ENCODE measurements around the gene SRP72. TPM values are rescaled to one million over a fixed set of nuclear protein-coding genes. Genes with fewer than 3 reads are reported as not detected.

The SRP72 gene
- total and polyA plus RNA-seq, 5 experiments from 2014 or later = 124 to 174 (median 152) TPM

Other genes with a start within 250 kb of the SRP72 start
- 10 to 100 TPM; 19.4 to 22.0 TPM for gene AASDH, start 80.1 kb upstream of the SRP72 start, total RNA-seq
- gene AASDH, start 80.1 kb upstream of the SRP72 start, polyA plus RNA-seq = 10 to 100 TPM; 20.8 to 31.4 (median 22.5) TPM
- gene PPAT, start 32.0 kb upstream of the SRP72 start, total RNA-seq = 10 to 100 TPM; 15.1 to 18.5 TPM
- gene PPAT, start 32.0 kb upstream of the SRP72 start, polyA plus RNA-seq = 10 to 100 TPM; 10.9 to 15.2 (median 11.7) TPM
- gene PAICS, start 31.4 kb upstream of the SRP72 start, total RNA-seq = 10 to 100 TPM; 34.3 to 36.8 TPM
- 10 to 100 TPM; 28.7 to 44.4 (median 37.4) TPM for gene PAICS, start 31.4 kb upstream of the SRP72 start, polyA plus RNA-seq
- gene ARL9, start 38.2 kb downstream of the SRP72 start, total RNA-seq = under 1 TPM; 0.55 to 0.86 TPM
- gene ARL9, start 38.2 kb downstream of the SRP72 start, polyA plus RNA-seq = not detected
- 1 to 10 TPM; 5.9 to 6.9 TPM for gene HOPX, start 213.7 kb downstream of the SRP72 start, total RNA-seq
- gene HOPX, start 213.7 kb downstream of the SRP72 start, polyA plus RNA-seq = 100 to 1,000 TPM in 1 of 3 donors, 10 to 100 TPM in 1, 1 to 10 TPM in 1; 5.0 to 183 (median 21.4) TPM

All from naive thymus-derived CD8-positive, alpha-beta T cell (primary cell).